Epithelial cell of esophagus (primary cell): ENCODE measurements around the gene STAT4.
A peak's percentile ranks its signal among the peaks of the same experiment; 100 is the strongest.

ENCODE experiments used
- DNase-seq: peaks from one replicate; pipeline ENCODE4 v3.0.0; 2010; ENCODE audit warnings: low read depth
- H3K4me3 ChIP-seq: 2 replicates; pipeline ENCODE4 v1.5.1; 2011; ENCODE audit warnings: mild to moderate bottlenecking, low read length, control low read depth
- TF ChIP-seq, protein P1 (sequence below): IDR thresholded peaks from 2 replicates; pipeline ENCODE4 v1.5.1; 2011; ENCODE audit warnings: low read depth, mild to moderate bottlenecking, low read length, control low read depth, inconsistent platforms; ENCODE audit not compliant: insufficient read depth; ENCODE audit errors: missing control alignments

The STAT4 gene

GRCh38 chr2:190987116-190987515 is 163.7 kb downstream of the STAT4 start:
- no peak overlapping the region for H3K4me3 ChIP-seq
- TF ChIP-seq, protein P1, sequence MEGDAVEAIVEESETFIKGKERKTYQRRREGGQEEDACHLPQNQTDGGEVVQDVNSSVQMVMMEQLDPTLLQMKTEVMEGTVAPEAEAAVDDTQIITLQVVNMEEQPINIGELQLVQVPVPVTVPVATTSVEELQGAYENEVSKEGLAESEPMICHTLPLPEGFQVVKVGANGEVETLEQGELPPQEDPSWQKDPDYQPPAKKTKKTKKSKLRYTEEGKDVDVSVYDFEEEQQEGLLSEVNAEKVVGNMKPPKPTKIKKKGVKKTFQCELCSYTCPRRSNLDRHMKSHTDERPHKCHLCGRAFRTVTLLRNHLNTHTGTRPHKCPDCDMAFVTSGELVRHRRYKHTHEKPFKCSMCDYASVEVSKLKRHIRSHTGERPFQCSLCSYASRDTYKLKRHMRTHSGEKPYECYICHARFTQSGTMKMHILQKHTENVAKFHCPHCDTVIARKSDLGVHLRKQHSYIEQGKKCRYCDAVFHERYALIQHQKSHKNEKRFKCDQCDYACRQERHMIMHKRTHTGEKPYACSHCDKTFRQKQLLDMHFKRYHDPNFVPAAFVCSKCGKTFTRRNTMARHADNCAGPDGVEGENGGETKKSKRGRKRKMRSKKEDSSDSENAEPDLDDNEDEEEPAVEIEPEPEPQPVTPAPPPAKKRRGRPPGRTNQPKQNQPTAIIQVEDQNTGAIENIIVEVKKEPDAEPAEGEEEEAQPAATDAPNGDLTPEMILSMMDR: no peak
- DNase-seq: no peak

- TF ChIP-seq, protein P1: no peak
- DNase-seq: no peak
- H3K4me3 ChIP-seq: no peak overlapping the region
Measured at GRCh38 chr2:190986221-190986953, 164.4 kb downstream of the STAT4 start.

GRCh38 chr2:190984595-190984994 is 166.2 kb downstream of the STAT4 start:
- peak; percentile 94 for DNase-seq
- TF ChIP-seq, protein P1: no peak
- H3K4me3 ChIP-seq: no peak overlapping the region

DNA sequence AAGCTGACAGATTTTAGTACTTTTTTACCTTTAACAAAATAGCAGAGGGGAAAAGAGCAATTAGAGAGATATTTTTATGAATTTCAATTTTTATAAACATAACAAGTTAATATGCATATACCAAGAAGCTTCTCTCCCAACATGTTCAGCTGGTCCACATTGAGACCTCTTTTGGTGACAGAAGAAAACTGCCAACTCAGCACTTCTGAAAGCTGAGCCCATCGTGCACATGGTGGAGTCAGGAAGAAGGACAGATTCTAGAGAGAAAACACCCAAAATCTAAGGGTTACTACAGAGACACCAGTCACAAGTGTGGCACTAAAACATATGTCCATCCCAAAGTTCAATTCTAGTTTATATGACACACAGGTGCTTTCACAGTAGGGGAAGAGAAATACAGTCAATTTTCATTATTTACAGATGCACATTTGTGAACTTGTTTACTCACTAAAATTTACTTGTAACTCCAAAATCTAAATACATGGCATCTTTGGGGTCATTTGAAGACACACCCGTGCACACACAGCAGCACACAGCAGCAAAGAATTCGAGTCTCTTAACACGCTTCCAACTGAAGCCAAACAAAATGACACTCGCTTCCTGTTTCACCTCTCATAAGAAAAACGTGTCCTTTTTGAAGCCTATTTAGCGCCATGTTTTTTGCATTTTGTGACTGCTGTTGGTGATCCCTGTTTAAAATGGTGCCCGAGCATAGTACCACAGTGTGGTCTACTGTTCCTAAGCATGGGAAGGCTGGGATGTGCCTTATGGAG is 168.3 kb downstream of the STAT4 start:
- TF ChIP-seq, protein P1: no peak
- DNase-seq: no peak
- no peak overlapping the region for H3K4me3 ChIP-seq

DNA sequence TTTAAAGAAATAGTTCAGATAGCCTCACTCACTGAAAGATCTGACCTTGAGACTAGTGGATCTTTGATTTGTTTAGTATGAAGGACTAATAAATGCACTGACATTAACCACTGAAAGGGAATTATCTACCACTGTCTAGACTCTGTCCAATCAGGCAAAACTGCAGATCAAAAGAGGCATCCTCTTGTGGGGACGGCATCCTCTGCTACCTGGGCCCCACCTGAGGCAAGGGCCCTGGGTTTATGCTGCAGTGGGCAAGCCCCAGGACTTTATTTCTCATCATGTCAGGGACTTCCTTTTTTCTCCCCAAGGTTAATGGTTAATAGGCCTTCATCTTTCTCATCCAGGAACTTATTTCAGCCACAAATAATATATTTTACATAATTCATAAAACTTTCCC is 169.1 kb downstream of the STAT4 start:
- TF ChIP-seq, protein P1: no peak
- H3K4me3 ChIP-seq: no peak overlapping the region
- DNase-seq: no peak

DNA sequence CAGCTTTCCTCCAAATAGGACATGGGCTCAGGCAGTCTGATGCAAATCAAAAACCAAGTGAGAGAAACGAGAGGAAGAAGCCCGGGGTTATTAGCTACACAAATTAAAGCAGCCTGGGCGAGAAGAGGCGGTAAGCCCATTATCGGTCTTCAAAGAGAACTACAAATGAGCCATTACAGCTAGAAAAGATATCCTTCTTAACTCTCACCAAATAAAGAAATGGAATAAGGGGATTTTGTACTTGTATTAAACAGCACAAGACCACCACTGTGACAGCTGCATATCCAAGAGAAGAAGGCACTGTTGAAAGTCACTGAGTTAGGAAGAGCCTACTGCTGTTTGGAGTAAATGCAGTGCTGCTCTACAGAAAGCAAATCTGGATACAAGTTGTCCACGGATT is 169.5 kb downstream of the STAT4 start:
- no peak overlapping the region for H3K4me3 ChIP-seq
- TF ChIP-seq, protein P1: no peak
- DNase-seq: no peak
